HCT116 (cell line): ENCODE data around the gene SIGLEC11. TPM values are rescaled to one million over a fixed set of nuclear protein-coding genes. Genes with fewer than 3 reads are reported as not detected.

ENCODE experiments used
- ATAC-seq: fragments of 200-7000 bp; cut with Tn5 transposase; 2 replicates; pipeline ENCODE4 v1.9.1; 2020; ENCODE audit warnings: mild to moderate bottlenecking, moderate library complexity
- BruUV-seq: library from RNA; stranded (reverse); fragments of 400-500 nt; replicated peaks from 2 replicates; lab custom pipeline; 2021; lab: Mats Ljungman, UMichigan
- CTCF ChIA-PET: fragments of 300-600 bp; sonication (Branson Sonifier 250); formaldehyde crosslinking; loops from one replicate; lab custom pipeline; 2021; ENCODE audit warnings: antibody characterized with exemption; lab: Charles Lee
- POLR2A ChIA-PET: fragments of 300-600, 350-600 bp; sonication (Branson Sonifier 250); formaldehyde crosslinking; loops from one replicate; lab custom pipeline; 2021; ENCODE audit warnings: antibody characterized with exemption; lab: Charles Lee
- RAD21 ChIA-PET, 2 experiments: fragments of 300-600 bp; sonication (Branson Sonifier 250); formaldehyde crosslinking; loops; one replicate each; lab custom pipeline; 2023; ENCODE audit warnings: low total read pairs in 2 of 2; ENCODE audit not compliant: uncharacterized antibody in 2 of 2, unreplicated experiment in 2 of 2, low non-redundant PET in 1 of 2; lab: Charles Lee
- DNase-seq: peaks from one replicate; pipeline ENCODE4 v3.0.0-alpha.2; 2010; ENCODE audit warnings: low read depth, low spot score
- H2AFZ ChIP-seq: fragments of 200-600 bp; shearing (Covaris generic), sonication (generic); 2 replicates; pipeline ENCODE4 v1.6.1; 2017; ENCODE audit warnings: low read depth, mixed run types, mixed read lengths, antibody characterized with exemption, low read length; ENCODE audit not compliant: poor library complexity, severe bottlenecking
- H3K27ac ChIP-seq: 2 replicates; pipeline ENCODE4 v1.5.1; 2012; ENCODE audit warnings: low read depth, low read length
- H3K27me3 ChIP-seq: fragments of 200-600 bp; sonication (generic); 2 replicates; pipeline ENCODE4 v1.6.1; 2016; ENCODE audit warnings: mixed run types, low read length, mixed read lengths; ENCODE audit not compliant: insufficient read depth
- H3K36me3 ChIP-seq, 2 experiments: fragments of 200-500 bp in 1 of 2; fragments of 200-600 bp in 1 of 2; sonication (Bioruptor generic) in 1 of 2; sonication (generic) in 1 of 2; 2 replicates each; pipeline versions ENCODE4 v1.5.1 to v1.6.1; 2014 to 2016; ENCODE audit warnings: low read length in 2 of 2, inconsistent platforms in 1 of 2, mixed read lengths in 1 of 2, mixed run types in 1 of 2; ENCODE audit not compliant: insufficient read depth in 2 of 2, control insufficient read depth in 1 of 2
- H3K4me1 ChIP-seq, 2 experiments: fragments of 200-600 bp in 1 of 2; sonication (generic) in 1 of 2; 2 replicates each; pipeline versions ENCODE4 v1.5.1 to v1.6.1; 2012 to 2017; ENCODE audit warnings: low read length in 2 of 2, inconsistent platforms in 1 of 2, mild to moderate bottlenecking in 1 of 2, mixed read lengths in 1 of 2, mixed run types in 1 of 2, moderate library complexity in 1 of 2; ENCODE audit not compliant: insufficient read depth in 2 of 2, control insufficient read depth in 1 of 2
- H3K4me2 ChIP-seq: fragments of 200-600 bp; sonication (generic); 2 replicates; pipeline ENCODE4 v1.6.1; 2017; ENCODE audit warnings: mixed run types, low read length, mixed read lengths
- H3K4me3 ChIP-seq, 2 experiments: fragments of 200-600 bp in 1 of 2; sonication (generic) in 1 of 2; replicated peaks in 1 of 2; 2 replicates each; pipeline ENCODE4 v1.5.1; 2011 to 2016; ENCODE audit warnings: low read length in 2 of 2, control low read depth in 1 of 2, low read depth in 1 of 2, mild to moderate bottlenecking in 1 of 2, mixed read lengths in 1 of 2, mixed run types in 1 of 2
- H3K79me2 ChIP-seq: fragments of 200-600 bp; sonication (generic); 2 replicates; pipeline ENCODE4 v1.6.1; 2017; ENCODE audit warnings: mild to moderate bottlenecking, mixed run types, low read length, moderate library complexity, mixed read lengths; ENCODE audit not compliant: insufficient read depth
- H3K9ac ChIP-seq: fragments of 200-600 bp; sonication (generic); 2 replicates; pipeline ENCODE4 v1.6.1; 2016; ENCODE audit warnings: low read length, mixed read lengths
- H3K9me2 ChIP-seq: fragments of 200-600 bp; sonication (generic), shearing (Covaris generic); 2 replicates; pipeline ENCODE4 v1.6.1; 2017; ENCODE audit warnings: mixed run types, mild to moderate bottlenecking, moderate library complexity; ENCODE audit not compliant: insufficient read depth
- H3K9me3 ChIP-seq, 2 experiments: fragments of 200-500 bp in 1 of 2; fragments of 200-600 bp in 1 of 2; sonication (Bioruptor generic) in 1 of 2; sonication (generic) in 1 of 2; 2 replicates each; pipeline ENCODE4 v1.6.1; 2014 to 2017; ENCODE audit warnings: low read length in 2 of 2, mixed read lengths in 2 of 2, inconsistent platforms in 1 of 2, low read depth in 1 of 2, mild to moderate bottlenecking in 1 of 2, mixed run types in 1 of 2, moderate library complexity in 1 of 2; ENCODE audit not compliant: control insufficient read depth in 1 of 2, insufficient read depth in 1 of 2
- H4K20me1 ChIP-seq: fragments of 200-600 bp; sonication (generic), shearing (Covaris generic); 2 replicates; pipeline ENCODE4 v1.6.1; 2017; ENCODE audit warnings: mixed run types, mild to moderate bottlenecking, moderate library complexity; ENCODE audit not compliant: insufficient read depth
- EZH2phosphoT487 ChIP-seq: fragments of 200-600 bp; IDR thresholded peaks from 2 replicates; pipeline ENCODE4 v1.6.1; 2018; ENCODE audit warnings: antibody characterized with exemption, borderline replicate concordance
- RAD21 ChIP-seq: IDR thresholded peaks from 2 replicates; pipeline ENCODE4 v1.6.1; 2012; ENCODE audit warnings: low read depth, mild to moderate bottlenecking
- SRF ChIP-seq: IDR thresholded peaks from 2 replicates; pipeline ENCODE4 v1.6.1; 2012; ENCODE audit warnings: low read depth
- ZNF274 ChIP-seq: fragments of 200-500 bp; sonication (Bioruptor generic); IDR thresholded peaks from 2 replicates; pipeline ENCODE4 v1.6.1; 2014; ENCODE audit warnings: mild to moderate bottlenecking, low read depth, low read length, inconsistent platforms
- intact Hi-C: fragments of 100-400 bp; cut with micrococcal nuclease; formaldehyde crosslinking; loops from 2 replicates; pipeline ENCODE4 v1.10.0; 2022
- total RNA-seq: library from RNA; stranded (reverse); gene quantifications from one replicate; pipeline ENCODE4 v1.2.1, GENCODE V29; 2021; ENCODE audit not compliant: unreplicated experiment
- TF ChIP-seq, protein P1 (sequence below), 3 experiments: fragments of 200-600 bp in 1 of 3; sonication (generic) in 1 of 3; IDR thresholded peaks in 2 of 3; conservative IDR thresholded peaks in 1 of 3; 2 replicates each; pipeline ENCODE4 v1.5.1; 2012 to 2017; ENCODE audit warnings: low read depth in 2 of 3, low read length in 2 of 3, antibody characterized with exemption in 1 of 3, borderline replicate concordance in 1 of 3, control low read depth in 1 of 3, mild to moderate bottlenecking in 1 of 3, mixed read lengths in 1 of 3, mixed run types in 1 of 3, moderate library complexity in 1 of 3; ENCODE audit not compliant: insufficient read depth in 1 of 3
- TF ChIP-seq, protein P2 (sequence below): IDR thresholded peaks from 2 replicates; pipeline ENCODE4 v1.6.1; 2012

The SIGLEC11 gene
- total RNA-seq, 1 experiment from 2014 or later = not detected

DNA sequence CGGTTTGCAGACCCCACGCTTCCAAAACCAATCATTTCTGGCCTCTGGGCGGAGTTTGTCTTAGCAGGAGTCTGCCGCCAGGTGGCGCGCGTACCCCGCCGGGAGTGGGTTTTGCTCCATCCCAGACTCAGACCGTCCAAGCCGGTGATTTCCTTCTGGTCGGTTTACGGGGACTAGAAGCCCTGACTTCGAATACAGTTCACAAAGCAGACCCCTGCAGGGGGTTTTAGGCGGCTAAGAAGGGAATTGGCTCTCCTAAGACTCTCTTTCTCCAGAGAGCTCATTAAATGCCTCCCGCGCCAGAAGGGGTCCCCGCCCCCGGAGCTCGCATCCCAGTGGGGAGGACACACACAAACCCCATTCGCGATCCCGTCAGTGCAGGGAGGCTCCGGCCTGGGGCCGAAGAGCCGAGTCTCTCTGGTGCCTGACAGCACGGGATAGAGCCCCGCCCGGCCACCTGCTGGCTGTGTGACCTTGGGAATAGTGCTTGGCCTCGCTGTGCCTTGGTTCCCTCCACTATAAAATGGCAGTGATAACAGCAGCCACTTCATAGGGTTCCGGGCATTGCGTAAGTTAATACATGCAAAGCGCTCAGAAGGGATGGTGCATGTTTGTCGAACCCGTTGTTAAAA is 23.1 kb downstream of the SIGLEC11 start:
- H3K27ac ChIP-seq = 0 out of 2 replicates have a peak overlapping the region, but pooled peaks have one; percentile 20
- no peaks in the 10 kb centered on the region for H3K9me2 ChIP-seq
- H3K36me3 ChIP-seq = peaks cover 0 to 6% of the 10 kb centered on the region in 2 experiments; a peak in 1 of 4 replicates
- ATAC-seq (peak; percentile 89), DNase-seq (peak; percentile 59)
- ChIA-PET CTCF (interaction anchor here (1.0 to 1.3 kb wide), 3 partner anchors 9 to 198 kb away, joined by 3 to 8 read pairs (median 4); no protein-coding TSS in a partner anchor), RAD21 (no interaction called here), POLR2A (no interaction called here)
- intact Hi-C loops = loop anchor here (1.0 kb wide), 1 partner anchor 45 kb away; no protein-coding TSS in a partner anchor
- no peak for TF ChIP-seq EZH2phosphoT487
- peak; percentile 99 for TF ChIP-seq RAD21
- TF ChIP-seq, protein P1, sequence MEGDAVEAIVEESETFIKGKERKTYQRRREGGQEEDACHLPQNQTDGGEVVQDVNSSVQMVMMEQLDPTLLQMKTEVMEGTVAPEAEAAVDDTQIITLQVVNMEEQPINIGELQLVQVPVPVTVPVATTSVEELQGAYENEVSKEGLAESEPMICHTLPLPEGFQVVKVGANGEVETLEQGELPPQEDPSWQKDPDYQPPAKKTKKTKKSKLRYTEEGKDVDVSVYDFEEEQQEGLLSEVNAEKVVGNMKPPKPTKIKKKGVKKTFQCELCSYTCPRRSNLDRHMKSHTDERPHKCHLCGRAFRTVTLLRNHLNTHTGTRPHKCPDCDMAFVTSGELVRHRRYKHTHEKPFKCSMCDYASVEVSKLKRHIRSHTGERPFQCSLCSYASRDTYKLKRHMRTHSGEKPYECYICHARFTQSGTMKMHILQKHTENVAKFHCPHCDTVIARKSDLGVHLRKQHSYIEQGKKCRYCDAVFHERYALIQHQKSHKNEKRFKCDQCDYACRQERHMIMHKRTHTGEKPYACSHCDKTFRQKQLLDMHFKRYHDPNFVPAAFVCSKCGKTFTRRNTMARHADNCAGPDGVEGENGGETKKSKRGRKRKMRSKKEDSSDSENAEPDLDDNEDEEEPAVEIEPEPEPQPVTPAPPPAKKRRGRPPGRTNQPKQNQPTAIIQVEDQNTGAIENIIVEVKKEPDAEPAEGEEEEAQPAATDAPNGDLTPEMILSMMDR (IDR thresholded peaks at IDR 0.05 in 2 of 3, conservative IDR thresholded peaks at IDR 0.05 in 1 of 3; ENCODE audit: borderline replicate concordance in 1 of 3, insufficient read depth in 1 of 3, low read depth in 2 of 3, low read length in 2 of 3) = peak; percentile 95 to 97 (median 97)
- H3K4me1 ChIP-seq = peaks cover 9 to 10% of the 10 kb centered on the region in 2 experiments; a peak in 3 of 4 replicates
- H3K4me3 ChIP-seq = peak overlapping the region; percentile 41 to 52
- no peaks in the 10 kb centered on the region for H3K79me2 ChIP-seq
- no peaks in the 10 kb centered on the region for H4K20me1 ChIP-seq
- H3K4me2 ChIP-seq = peak overlapping the region; percentile 77
- BruUV-seq = no TSS peak
- no peaks in the 10 kb centered on the region for H3K9me3 ChIP-seq
- H3K27me3 ChIP-seq = no peaks in the 10 kb centered on the region
- peak overlapping the region; percentile 75 for H2AFZ ChIP-seq
- no peak overlapping the region for H3K9ac ChIP-seq

GRCh38 chr19:49936549-49936948 is 24.4 kb downstream of the SIGLEC11 start:
- no peaks in the 10 kb centered on the region for H4K20me1 ChIP-seq
- no peak overlapping the region for H3K4me3 ChIP-seq
- H2AFZ ChIP-seq = no peak overlapping the region
- TF ChIP-seq, protein P2, sequence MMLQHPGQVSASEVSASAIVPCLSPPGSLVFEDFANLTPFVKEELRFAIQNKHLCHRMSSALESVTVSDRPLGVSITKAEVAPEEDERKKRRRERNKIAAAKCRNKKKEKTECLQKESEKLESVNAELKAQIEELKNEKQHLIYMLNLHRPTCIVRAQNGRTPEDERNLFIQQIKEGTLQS = no peak
- TF ChIP-seq SRF = no peak
- TF ChIP-seq ZNF274 = no peak
- TF ChIP-seq EZH2phosphoT487 = no peak
- intact Hi-C loops = no loop called here
- H3K4me2 ChIP-seq = no peak overlapping the region
- ChIA-PET POLR2A (no interaction called here), RAD21 (interaction anchor here in 1 of 2 experiments (0.7 kb wide), 1 partner anchor 15 kb away, joined by 4 read pairs; no protein-coding TSS in a partner anchor), CTCF (interaction anchor here (1.3 kb wide), 1 partner anchor 43 kb away, joined by 3 read pairs; no protein-coding TSS in a partner anchor)
- no peak overlapping the region for H3K27ac ChIP-seq
- H3K9me2 ChIP-seq = no peaks in the 10 kb centered on the region
- ATAC-seq (no peak), DNase-seq (no peak)
- peaks cover 0 to 7% of the 10 kb centered on the region in 2 experiments; a peak in 1 of 4 replicates for H3K36me3 ChIP-seq
- no peaks in the 10 kb centered on the region for H3K27me3 ChIP-seq
- no peaks in the 10 kb centered on the region for H3K79me2 ChIP-seq
- peaks cover 4 to 5% of the 10 kb centered on the region in 2 experiments; a peak in 2 of 4 replicates for H3K4me1 ChIP-seq
- H3K9me3 ChIP-seq = no peaks in the 10 kb centered on the region
- BruUV-seq = no TSS peak
- no peak overlapping the region for H3K9ac ChIP-seq
